Psoas muscle (tissue), 8 donors: ENCODE measurements around the gene RETREG1. TPM values are rescaled to one million over a fixed set of nuclear protein-coding genes. Genes with fewer than 3 reads are reported as not detected.
A peak's percentile ranks its signal among the peaks of the same experiment; 100 is the strongest.

Experiments
- ATAC-seq, 4 donors: fragments of 200-7000 bp; cut with Tn5 transposase; one replicate each; pipeline ENCODE4 v1.9.1; 2020; ENCODE audit warnings: moderate library complexity in 3 of 4, mild to moderate bottlenecking in 2 of 4
- DNase-seq, 2 donors: peaks; one replicate each; pipeline ENCODE4 v3.0.0-alpha.2; 2020
- H3K27ac ChIP-seq: fragments of 200-600 bp; one replicate; pipeline ENCODE4 v1.8.0; 2022
- H3K27me3 ChIP-seq, 3 donors: fragments of 200-600 bp in 1 of 3; one replicate each; pipeline versions ENCODE4 v1.6.1 to v1.8.0; 2013 to 2022; ENCODE audit warnings: low read length in 2 of 3, mild to moderate bottlenecking in 2 of 3, moderate library complexity in 1 of 3; ENCODE audit not compliant: insufficient read depth in 3 of 3
- H3K36me3 ChIP-seq, 2 donors: fragments of 200-600 bp in 1 of 2; one replicate each; pipeline versions ENCODE4 v1.6.1 to v1.8.0; 2013 to 2022; ENCODE audit warnings: low read depth in 1 of 2, mild to moderate bottlenecking in 1 of 2, moderate library complexity in 1 of 2; ENCODE audit not compliant: insufficient read depth in 1 of 2
- H3K4me1 ChIP-seq: fragments of 200-600 bp; one replicate; pipeline ENCODE4 v1.8.0; 2022
- H3K4me3 ChIP-seq: fragments of 200-600 bp; one replicate; pipeline ENCODE4 v1.8.0; 2022; ENCODE audit warnings: mild to moderate bottlenecking
- H3K9me3 ChIP-seq: fragments of 200-600 bp; one replicate; pipeline ENCODE4 v1.8.0; 2022
- WGBS, 3 donors: extraction: QIAGEN DNeasy Blood & Tissue Kit; methylation state at CpG; one replicate each; pipeline versions ENCODE4 v1.1.6 to v1.1.7; 2013; 5-methylcytosine and 5-hydroxymethylcytosine counted together
- intact Hi-C, 2 donors: fragments of 100-400 bp; cut with DNase I; formaldehyde crosslinking; loops; one replicate each; pipeline versions ENCODE4 v1.11.0 to v1.14.2; 2022
- polyA plus RNA-seq, 3 donors: library from polyadenylated mRNA; stranded (reverse); fragments of 200-250 nt; gene quantifications; one replicate each; pipeline ENCODE4 v1.2.3, GENCODE V29; 2013
- total RNA-seq, 4 donors: library from RNA; stranded (reverse); fragmentation: NEBNext Ultra II Directional in 2 of 4; extraction: Animal tissue kit (Norgen Biotek cat#: 25700) in 2 of 4; gene quantifications; one replicate each; pipeline versions ENCODE4 v1.2.1 to v1.2.4, GENCODE V29; 2021 to 2023
- TF ChIP-seq, protein P1 (sequence below): fragments of 200-600 bp; IDR thresholded peaks from one replicate; pipeline ENCODE4 v1.8.0; 2022; ENCODE audit warnings: antibody characterized with exemption
- donor health status: healthy with polysubstance abuse.
- donor health status: DM: no; HTN: no; CAD: no; lungs with moderate emphysema.
- donor health status: Bipolar disorder and iron deficiency.
- donor health status: healthy.
- donor health status: DM: yes; HTN: yes; CAD: no.
- donor health status: DM: no; HTN: no; CAD: no.
- donor health status: DM: no; HTN: no; CAD: no.
- donor health status: DM: yes; HTN: yes; CAD: no.

Gene RETREG1
- total and polyA plus RNA-seq, 7 donors, result 2.1 to 252 (median 191) TPM

DNA sequence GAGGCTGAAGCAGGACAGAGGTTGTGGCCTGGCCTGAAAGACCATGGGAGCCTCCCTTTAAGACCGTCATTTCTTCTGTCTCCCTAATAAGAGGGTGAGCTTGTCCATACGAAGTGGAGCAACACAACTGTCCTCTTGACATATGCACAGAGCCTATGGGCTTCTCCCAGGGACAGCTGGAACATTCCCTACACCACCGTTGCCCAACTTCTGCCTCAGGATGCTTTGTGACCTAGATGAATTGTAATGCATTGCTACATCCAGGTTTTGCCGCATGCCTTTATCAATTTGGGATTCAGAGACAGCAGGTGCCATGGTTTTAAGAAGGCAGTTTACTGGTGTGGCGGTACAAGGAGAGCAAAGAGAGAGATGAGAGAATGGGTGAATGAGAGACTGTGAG is 116.8 kb downstream of the RETREG1 start:
- no peaks in the 10 kb centered on the region for H3K27me3 ChIP-seq
- H3K36me3 ChIP-seq, result peaks cover 0 to 30% of the 10 kb centered on the region in 2 donors
- H3K4me1 ChIP-seq, result peaks cover 56% of the 10 kb centered on the region
- 67 to 69% (median 67%) methylated on average over 5 of the region's 5 CpGs for WGBS, 3 donors
- peak in 3 of 4 donors; percentile 32 to 69 (median 66) for ATAC-seq
- peak overlapping the region; percentile 24 for H3K4me3 ChIP-seq
- H3K9me3 ChIP-seq, result no peaks in the 10 kb centered on the region
- DNase-seq, result no peak
- peak overlapping the region; percentile 95 for H3K27ac ChIP-seq
- TF ChIP-seq, protein P1, sequence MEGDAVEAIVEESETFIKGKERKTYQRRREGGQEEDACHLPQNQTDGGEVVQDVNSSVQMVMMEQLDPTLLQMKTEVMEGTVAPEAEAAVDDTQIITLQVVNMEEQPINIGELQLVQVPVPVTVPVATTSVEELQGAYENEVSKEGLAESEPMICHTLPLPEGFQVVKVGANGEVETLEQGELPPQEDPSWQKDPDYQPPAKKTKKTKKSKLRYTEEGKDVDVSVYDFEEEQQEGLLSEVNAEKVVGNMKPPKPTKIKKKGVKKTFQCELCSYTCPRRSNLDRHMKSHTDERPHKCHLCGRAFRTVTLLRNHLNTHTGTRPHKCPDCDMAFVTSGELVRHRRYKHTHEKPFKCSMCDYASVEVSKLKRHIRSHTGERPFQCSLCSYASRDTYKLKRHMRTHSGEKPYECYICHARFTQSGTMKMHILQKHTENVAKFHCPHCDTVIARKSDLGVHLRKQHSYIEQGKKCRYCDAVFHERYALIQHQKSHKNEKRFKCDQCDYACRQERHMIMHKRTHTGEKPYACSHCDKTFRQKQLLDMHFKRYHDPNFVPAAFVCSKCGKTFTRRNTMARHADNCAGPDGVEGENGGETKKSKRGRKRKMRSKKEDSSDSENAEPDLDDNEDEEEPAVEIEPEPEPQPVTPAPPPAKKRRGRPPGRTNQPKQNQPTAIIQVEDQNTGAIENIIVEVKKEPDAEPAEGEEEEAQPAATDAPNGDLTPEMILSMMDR, result no peak
- intact Hi-C loops, result no loop called here

DNA sequence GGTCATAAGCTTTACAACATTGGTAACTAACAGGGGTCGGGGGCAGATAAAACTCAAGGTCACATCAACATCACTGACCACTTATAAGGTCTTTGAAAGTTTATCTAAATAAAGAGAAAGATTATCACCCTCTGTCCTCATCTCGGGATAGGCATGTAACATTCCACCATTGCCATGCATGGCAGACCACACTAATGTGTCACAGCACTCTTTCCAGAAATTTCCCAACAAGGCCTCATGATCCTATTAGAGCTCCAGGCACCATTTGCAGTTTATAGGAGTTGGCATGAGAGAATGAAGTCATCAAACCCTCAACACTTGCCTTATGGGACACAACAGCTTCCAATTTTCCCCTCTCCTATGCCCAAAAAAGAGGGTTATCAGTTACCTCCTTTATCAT is 119.3 kb downstream of the RETREG1 start:
- ATAC-seq (peak; percentile 35 to 77 (median 58)), DNase-seq (no peak)
- H3K9me3 ChIP-seq, result no peaks in the 10 kb centered on the region
- H3K27me3 ChIP-seq, result no peaks in the 10 kb centered on the region
- peaks cover 0 to 16% of the 10 kb centered on the region in 2 donors for H3K36me3 ChIP-seq
- peak overlapping the region; percentile 4 for H3K4me3 ChIP-seq
- 38 to 43% (median 40%) methylated on average over 2 of the region's 2 CpGs for WGBS, 3 donors
- TF ChIP-seq, protein P1, result no peak
- H3K4me1 ChIP-seq, result peaks cover 54% of the 10 kb centered on the region
- intact Hi-C loops, result loop anchor here in 1 of 2 donors (5.0 kb wide), 1 partner anchor 45 kb away; no protein-coding TSS in a partner anchor
- peak overlapping the region; percentile 95 for H3K27ac ChIP-seq

DNA sequence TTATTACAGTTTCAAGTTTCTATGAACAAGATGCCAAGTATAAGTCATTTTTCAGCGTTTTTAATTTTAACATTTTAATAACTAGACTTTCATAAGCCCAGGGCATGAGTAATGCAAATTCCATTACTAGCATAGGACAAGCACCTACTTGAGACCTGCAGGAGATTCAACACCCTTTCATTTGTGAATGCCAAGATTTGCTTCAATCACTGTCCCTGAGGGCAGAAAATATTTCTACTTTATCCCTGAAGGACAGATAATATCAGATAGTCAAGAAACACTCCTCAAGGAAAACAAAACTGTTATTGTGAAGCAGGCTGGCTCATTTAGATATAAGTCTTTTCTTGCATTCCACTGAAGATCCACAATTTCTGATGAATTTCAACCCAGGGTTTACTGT is 123.5 kb downstream of the RETREG1 start:
- Histone ChIP-seq H3K36me3 (peaks cover 0 to under 1% of the 10 kb centered on the region in 2 donors), H3K27ac (peak overlapping the region; percentile 95), H3K4me1 (peaks cover 53% of the 10 kb centered on the region), H3K27me3 (no peaks in the 10 kb centered on the region), H3K4me3 (peak overlapping the region; percentile 40), H3K9me3 (no peaks in the 10 kb centered on the region)
- ATAC-seq (peak in 1 of 4 donors; percentile 16), DNase-seq (no peak)
- intact Hi-C loops, result loop anchor here in 1 of 2 donors (5.0 kb wide), 1 partner anchor 694 kb away; no protein-coding TSS in a partner anchor
- WGBS, 3 donors, result 27 to 33% (median 31%) methylated on average over 1 of the region's 1 CpG
- TF ChIP-seq, protein P1, result no peak

DNA sequence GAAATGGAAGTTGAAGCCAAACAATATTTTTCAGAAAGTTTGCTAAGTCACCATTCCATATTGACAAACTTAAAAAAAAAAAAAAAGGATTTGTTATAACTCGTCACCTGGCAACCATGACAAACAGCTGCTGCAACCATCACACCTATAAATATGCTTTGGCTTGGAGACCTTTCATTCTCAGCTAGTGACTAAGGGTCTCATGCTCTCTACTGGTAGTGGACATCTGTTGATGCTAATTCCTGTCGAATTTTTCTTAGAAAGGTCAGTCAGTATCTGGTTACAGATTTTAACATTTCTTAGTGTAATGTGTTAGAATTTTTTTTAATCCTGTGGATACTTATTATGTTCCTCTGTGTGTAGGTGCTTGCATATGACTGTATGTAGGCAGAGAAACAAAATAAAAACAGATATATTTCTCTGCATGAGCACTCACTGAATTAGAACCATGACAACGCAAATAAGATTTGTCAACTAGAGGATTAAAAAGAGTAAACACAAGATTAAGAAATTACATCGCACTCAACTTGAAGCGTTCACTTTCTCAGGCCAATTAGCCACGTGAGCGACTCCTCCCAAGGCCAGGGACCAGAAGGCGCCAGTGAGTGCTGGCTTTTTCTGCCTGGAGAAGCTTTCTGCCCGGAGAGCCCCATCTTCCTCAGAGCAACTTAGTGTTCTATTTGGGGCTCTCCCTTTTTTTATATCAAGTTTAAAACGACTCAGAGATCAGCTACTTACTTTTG is 124.2 kb downstream of the RETREG1 start:
- intact Hi-C loops, result loop anchor here in 1 of 2 donors (5.0 kb wide), 1 partner anchor 695 kb away; no protein-coding TSS in a partner anchor
- peak; percentile 51 to 83 for DNase-seq
- ATAC-seq, result peak; percentile 82 to 91 (median 85)
- Histone ChIP-seq H3K27me3 (no peaks in the 10 kb centered on the region), H3K36me3 (peaks cover 0 to 5% of the 10 kb centered on the region in 2 donors), H3K27ac (peak overlapping the region; percentile 95), H3K4me1 (peaks cover 55% of the 10 kb centered on the region), H3K4me3 (peak overlapping the region; percentile 40), H3K9me3 (no peaks in the 10 kb centered on the region)
- TF ChIP-seq, protein P1, result no peak
- WGBS, 3 donors, result 17 to 23% (median 17%) methylated on average over 10 of the region's 10 CpGs
